ENCODE results near the gene PRRC2A. TPM values are rescaled to one million over a fixed set of nuclear protein-coding genes. Genes with fewer than 3 reads are reported as not detected.

The PRRC2A gene
- total RNA-seq, 3 donors from 2014 or later = 42.7 to 57.2 (median 57.0) TPM

DNA sequence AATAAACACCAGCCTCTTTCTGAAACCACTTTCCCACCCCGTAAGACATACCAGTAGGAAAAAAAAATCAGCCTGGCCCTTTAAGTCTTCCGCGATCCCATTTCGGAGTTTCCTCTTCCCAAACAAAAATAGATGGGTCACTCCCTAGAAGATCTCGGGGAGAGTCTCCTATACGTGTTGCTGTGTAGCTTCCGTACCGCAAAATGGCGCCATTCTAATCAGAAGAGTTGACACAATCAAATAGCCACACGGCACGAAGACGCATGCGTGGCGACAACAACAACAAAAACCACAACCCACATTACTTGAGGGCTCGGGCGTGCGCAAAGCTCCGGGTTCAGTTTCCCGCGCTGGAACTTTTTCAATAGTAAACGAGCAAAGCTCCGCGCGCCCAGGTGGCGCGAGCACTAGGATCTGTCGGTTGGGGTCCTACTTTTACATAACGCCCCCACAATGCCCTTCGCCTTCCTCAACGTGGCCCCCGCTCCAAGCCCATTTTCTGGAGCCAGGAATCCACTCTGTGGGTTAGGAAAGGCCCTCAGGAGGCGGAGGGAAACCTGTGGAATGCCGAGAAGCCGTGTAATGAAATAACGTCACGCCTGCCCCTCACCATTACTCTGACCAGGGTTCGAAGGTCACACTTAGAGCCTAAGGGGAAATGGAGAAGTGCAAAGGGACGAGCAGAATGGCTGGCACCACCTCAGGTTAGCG is 44.4 kb downstream of the PRRC2A start, which contains the start of gene GPANK1:
Gene GPANK1 (minus strand): TSS at position 208 of the 711 bp plus-strand sequence. CDS start 519 bp downstream, outside the sequence.
- TF ChIP-seq, protein P1, sequence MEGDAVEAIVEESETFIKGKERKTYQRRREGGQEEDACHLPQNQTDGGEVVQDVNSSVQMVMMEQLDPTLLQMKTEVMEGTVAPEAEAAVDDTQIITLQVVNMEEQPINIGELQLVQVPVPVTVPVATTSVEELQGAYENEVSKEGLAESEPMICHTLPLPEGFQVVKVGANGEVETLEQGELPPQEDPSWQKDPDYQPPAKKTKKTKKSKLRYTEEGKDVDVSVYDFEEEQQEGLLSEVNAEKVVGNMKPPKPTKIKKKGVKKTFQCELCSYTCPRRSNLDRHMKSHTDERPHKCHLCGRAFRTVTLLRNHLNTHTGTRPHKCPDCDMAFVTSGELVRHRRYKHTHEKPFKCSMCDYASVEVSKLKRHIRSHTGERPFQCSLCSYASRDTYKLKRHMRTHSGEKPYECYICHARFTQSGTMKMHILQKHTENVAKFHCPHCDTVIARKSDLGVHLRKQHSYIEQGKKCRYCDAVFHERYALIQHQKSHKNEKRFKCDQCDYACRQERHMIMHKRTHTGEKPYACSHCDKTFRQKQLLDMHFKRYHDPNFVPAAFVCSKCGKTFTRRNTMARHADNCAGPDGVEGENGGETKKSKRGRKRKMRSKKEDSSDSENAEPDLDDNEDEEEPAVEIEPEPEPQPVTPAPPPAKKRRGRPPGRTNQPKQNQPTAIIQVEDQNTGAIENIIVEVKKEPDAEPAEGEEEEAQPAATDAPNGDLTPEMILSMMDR (IDR thresholded peaks at IDR 0.05) = no peak
- TF ChIP-seq POLR2AphosphoS5 (IDR thresholded peaks at IDR 0.05) = peak; percentile 45 to 82 (median 73)
- Histone ChIP-seq H3K27me3 (no peaks in the 10 kb centered on the region), H3K4me1 (peaks cover 10 to 25% of the 10 kb centered on the region in 2 donors), H3K9me3 (no peaks in the 10 kb centered on the region), H3K36me3 (no peaks in the 10 kb centered on the region), H3K27ac (peak within 1 kb of the TSS; percentile 97 to 98), H3K4me3 (peak within 1 kb of the TSS; percentile 65 to 87 (median 76))
- peak; percentile 81 to 90 for DNase-seq (ENCODE audit: low spot score in 2 of 2)
- intact Hi-C loops (cut with DNase I; ENCODE audit: low total_unique reads) = no loop called here

DNA sequence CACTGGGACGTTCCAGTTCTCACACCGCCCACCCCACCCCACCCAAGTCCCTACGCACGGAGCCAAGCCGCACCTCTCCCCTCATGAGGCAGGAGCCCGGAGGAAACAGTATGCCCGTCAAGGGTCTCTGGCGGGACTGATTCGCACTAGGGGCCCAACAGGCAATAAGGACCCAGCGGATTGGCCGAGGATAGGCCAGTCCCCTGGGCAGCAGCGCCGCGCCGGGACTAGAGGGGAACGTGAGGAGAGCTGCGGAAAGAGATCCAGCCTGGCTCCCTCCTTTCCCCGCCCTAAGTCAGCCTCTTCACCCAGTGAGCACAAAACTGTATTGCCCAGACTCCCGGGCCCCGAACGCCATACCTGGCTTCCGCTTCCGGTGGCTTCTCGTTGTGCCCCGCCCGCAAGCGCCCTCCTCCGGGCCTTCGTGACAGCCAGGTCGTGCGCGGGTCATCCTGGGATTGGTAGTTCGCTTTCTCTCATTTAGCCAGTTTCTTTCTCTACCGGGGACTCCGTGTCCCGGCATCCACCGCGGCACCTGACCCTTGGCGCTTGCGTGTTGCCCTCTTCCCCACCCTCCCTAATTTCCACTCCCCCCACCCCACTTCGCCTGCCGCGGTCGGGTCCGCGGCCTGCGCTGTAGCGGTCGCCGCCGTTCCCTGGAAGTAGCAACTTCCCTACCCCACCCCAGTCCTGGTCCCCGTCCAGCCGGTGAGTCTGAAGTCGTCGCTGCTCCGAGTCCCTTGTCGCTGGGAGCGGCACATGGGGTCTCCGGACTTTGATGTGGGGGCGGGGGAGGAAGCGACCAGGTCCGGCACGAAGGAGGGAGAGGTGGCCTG is 45.2 kb downstream of the PRRC2A start, which contains the start of gene CSNK2B:
Gene CSNK2B (plus strand): TSS at position 580 of the 836 bp plus-strand sequence. CDS start 752 bp downstream, outside the sequence.
- peak within 1 kb of the TSS; percentile 97 to 98 for H3K27ac ChIP-seq
- H3K36me3 ChIP-seq = no peaks in the 10 kb centered on the region
- H3K9me3 ChIP-seq = no peaks in the 10 kb centered on the region
- TF ChIP-seq POLR2A (IDR thresholded peaks at IDR 0.05) = peak; percentile 64
- TF ChIP-seq, protein P1 (IDR thresholded peaks at IDR 0.05) = no peak
- TF ChIP-seq POLR2AphosphoS5 (IDR thresholded peaks at IDR 0.05) = peak; percentile 67 to 95 (median 92)
- peaks cover 10 to 25% of the 10 kb centered on the region in 2 donors for H3K4me1 ChIP-seq
- H3K27me3 ChIP-seq = no peaks in the 10 kb centered on the region
- H3K4me3 ChIP-seq = peak within 1 kb of the TSS; percentile 65 to 87 (median 76)
- peak; percentile 98 to 99 for DNase-seq (ENCODE audit: low spot score in 2 of 2)
- intact Hi-C loops (cut with DNase I; ENCODE audit: low total_unique reads) = no loop called here

DNA sequence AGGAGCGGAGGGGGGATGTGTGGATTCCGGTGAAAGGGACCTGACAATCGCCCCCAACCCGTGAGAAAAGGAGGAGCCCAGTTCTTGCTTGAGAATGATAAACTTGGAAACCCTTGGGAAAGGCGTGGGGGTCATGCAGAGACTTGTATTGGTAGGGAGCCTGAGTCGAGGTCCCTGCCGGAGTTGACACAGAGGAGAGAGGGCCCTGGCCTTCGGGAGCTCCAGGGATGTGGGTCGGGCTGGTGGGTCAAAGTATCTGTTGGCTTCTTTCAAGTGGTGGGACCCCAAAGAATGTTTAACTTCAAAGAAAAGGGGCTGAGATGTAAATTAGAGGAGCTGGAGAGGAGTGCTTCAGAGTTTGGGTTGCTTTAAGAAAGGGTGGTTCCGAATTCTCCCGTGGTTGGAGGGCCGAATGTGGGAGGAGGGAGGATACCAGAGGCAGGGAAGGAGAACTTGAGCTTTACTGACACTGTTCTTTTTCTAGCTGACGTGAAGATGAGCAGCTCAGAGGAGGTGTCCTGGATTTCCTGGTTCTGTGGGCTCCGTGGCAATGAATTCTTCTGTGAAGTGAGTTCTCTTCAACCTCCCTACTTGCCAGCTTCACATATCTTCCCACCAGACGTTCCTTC is 45.9 kb downstream of the PRRC2A start:
- Histone ChIP-seq H3K36me3 (no peaks in the 10 kb centered on the region), H3K27me3 (no peaks in the 10 kb centered on the region), H3K27ac (peak overlapping the region; percentile 97 to 98), H3K4me3 (peak overlapping the region; percentile 65 to 87 (median 76)), H3K9me3 (no peaks in the 10 kb centered on the region), H3K4me1 (peaks cover 10 to 25% of the 10 kb centered on the region in 2 donors)
- intact Hi-C loops (cut with DNase I; ENCODE audit: low total_unique reads) = no loop called here
- TF ChIP-seq, protein P1 (IDR thresholded peaks at IDR 0.05) = no peak
- TF ChIP-seq POLR2AphosphoS5 (IDR thresholded peaks at IDR 0.05) = no peak
- TF ChIP-seq POLR2A (IDR thresholded peaks at IDR 0.05) = no peak
- no peak for DNase-seq (ENCODE audit: low spot score in 2 of 2)

DNA sequence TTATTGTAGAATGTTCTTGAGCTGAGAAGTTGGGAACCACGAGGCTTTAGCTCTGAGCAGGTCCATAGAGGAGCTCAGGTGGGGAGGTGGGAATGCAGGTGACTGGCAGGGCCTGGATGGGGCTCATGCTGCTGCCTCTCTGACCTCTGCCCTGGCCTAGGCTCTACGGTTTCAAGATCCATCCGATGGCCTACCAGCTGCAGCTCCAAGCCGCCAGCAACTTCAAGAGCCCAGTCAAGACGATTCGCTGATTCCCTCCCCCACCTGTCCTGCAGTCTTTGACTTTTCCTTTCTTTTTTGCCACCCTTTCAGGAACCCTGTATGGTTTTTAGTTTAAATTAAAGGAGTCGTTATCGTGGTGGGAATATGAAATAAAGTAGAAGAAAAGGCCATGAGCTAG is 49.2 kb downstream of the PRRC2A start, which contains the start of gene LY6G5B:
Gene LY6G5B (plus strand): TSS at position 301 of the 400 bp plus-strand sequence. CDS start 975 bp downstream, outside the sequence.
- H3K27me3 ChIP-seq = no peaks in the 10 kb centered on the region
- no peaks in the 10 kb centered on the region for H3K9me3 ChIP-seq
- intact Hi-C loops (cut with DNase I; ENCODE audit: low total_unique reads) = no loop called here
- H3K27ac ChIP-seq = no peak within 1 kb of the TSS
- TF ChIP-seq POLR2AphosphoS5 (IDR thresholded peaks at IDR 0.05) = no peak
- no peak for TF ChIP-seq POLR2A (IDR thresholded peaks at IDR 0.05)
- TF ChIP-seq, protein P1 (IDR thresholded peaks at IDR 0.05) = no peak
- H3K36me3 ChIP-seq = no peaks in the 10 kb centered on the region
- DNase-seq (ENCODE audit: low spot score in 2 of 2) = no peak
- no peak within 1 kb of the TSS for H3K4me3 ChIP-seq
- H3K4me1 ChIP-seq = peaks cover 7 to 12% of the 10 kb centered on the region in 2 donors
